BJ (cell line): ENCODE results near the gene TXNDC2. TPM values are rescaled to one million over a fixed set of nuclear protein-coding genes. Genes with fewer than 3 reads are reported as not detected.

Experiments
- CTCF ChIA-PET: fragments of 350-600 bp; formaldehyde crosslinking; extraction: SDS; loops from one replicate; lab custom pipeline; 2021; ENCODE audit warnings: antibody characterized with exemption, inconsistent platforms; lab: Yijun Ruan, JAX
- POLR2A ChIA-PET: fragments of 300-600 bp; sonication (Branson Sonifier 250); formaldehyde crosslinking; extraction: SDS; loops from one replicate; lab custom pipeline; 2021; ENCODE audit warnings: antibody characterized with exemption; lab: Charles Lee
- DNase-seq: peaks from one replicate; pipeline ENCODE4 v3.0.0-alpha.2; 2011; ENCODE audit warnings: low read depth
- H3K27me3 ChIP-seq: 2 replicates; pipeline ENCODE4 v1.6.0; 2011; ENCODE audit warnings: low read length; ENCODE audit not compliant: control insufficient read depth, insufficient read depth
- H3K36me3 ChIP-seq: 2 replicates; pipeline ENCODE4 v1.5.1; 2011; ENCODE audit warnings: low read length; ENCODE audit not compliant: control insufficient read depth, insufficient read depth
- H3K4me3 ChIP-seq: 2 replicates; pipeline ENCODE4 v1.5.1; 2011; ENCODE audit warnings: low read depth, mild to moderate bottlenecking, control low read depth, low read length
- polyA plus RNA-seq: library from polyadenylated mRNA; depleted of rRNA; stranded (reverse); fragments of >200 nt; gene quantifications from 2 replicates; pipeline ENCODE4 v1.2.3, GENCODE V29; 2011
- TF ChIP-seq, protein P1 (sequence below): IDR thresholded peaks from 2 replicates; pipeline ENCODE4 v1.5.1; 2011; ENCODE audit warnings: low read depth, mild to moderate bottlenecking, control low read depth, inconsistent platforms, low read length, moderate library complexity; ENCODE audit not compliant: insufficient read depth

The TXNDC2 gene
- polyA plus RNA-seq, 1 experiment = 0.20 TPM

GRCh38 chr18:9863282-9863681 lies 22.5 kb upstream of the TXNDC2 start:
- Histone ChIP-seq H3K36me3 (peaks cover 5% of the 10 kb centered on the region), H3K27me3 (no peaks in the 10 kb centered on the region), H3K4me3 (no peak overlapping the region)
- no peak for DNase-seq
- TF ChIP-seq, protein P1, sequence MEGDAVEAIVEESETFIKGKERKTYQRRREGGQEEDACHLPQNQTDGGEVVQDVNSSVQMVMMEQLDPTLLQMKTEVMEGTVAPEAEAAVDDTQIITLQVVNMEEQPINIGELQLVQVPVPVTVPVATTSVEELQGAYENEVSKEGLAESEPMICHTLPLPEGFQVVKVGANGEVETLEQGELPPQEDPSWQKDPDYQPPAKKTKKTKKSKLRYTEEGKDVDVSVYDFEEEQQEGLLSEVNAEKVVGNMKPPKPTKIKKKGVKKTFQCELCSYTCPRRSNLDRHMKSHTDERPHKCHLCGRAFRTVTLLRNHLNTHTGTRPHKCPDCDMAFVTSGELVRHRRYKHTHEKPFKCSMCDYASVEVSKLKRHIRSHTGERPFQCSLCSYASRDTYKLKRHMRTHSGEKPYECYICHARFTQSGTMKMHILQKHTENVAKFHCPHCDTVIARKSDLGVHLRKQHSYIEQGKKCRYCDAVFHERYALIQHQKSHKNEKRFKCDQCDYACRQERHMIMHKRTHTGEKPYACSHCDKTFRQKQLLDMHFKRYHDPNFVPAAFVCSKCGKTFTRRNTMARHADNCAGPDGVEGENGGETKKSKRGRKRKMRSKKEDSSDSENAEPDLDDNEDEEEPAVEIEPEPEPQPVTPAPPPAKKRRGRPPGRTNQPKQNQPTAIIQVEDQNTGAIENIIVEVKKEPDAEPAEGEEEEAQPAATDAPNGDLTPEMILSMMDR = no peak
- ChIA-PET CTCF (no interaction called here), POLR2A (no interaction called here)

DNA sequence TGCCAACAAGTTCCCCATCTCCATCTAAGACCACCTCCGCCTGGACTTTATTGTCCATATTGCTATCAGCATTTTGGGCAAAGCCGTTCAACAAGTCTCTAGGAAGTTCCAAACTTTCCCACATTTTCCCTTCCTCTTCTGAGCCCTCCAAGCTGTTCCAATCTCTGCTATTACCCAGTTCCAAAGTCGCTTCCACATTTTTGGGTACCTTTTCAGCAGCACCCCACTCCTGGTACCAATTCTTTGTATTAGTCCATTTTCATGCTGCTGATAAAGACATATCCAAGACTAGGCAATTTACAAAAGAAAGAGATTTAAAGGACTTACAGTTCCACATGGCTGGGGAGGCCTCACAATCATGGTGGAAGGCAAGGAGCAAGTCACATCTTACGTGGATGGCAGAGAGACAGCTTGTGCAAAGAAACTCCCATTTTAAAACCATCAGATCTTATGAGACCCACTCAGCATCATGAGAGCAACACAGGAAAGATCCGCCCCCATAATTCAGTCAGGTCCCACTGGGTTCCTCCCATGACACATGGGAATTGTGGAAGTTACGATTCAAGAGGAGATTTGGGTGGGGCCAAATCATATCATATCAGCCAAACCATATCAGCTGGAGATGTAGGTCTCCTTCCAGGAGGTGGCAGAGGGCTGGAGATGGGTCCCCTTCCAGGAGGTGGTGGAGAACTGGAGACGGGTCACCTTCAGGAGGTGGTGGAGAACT lies 19.8 kb upstream of the TXNDC2 start:
- ChIA-PET CTCF (no interaction called here), POLR2A (no interaction called here)
- H3K4me3 ChIP-seq = no peak overlapping the region
- H3K36me3 ChIP-seq = peaks cover 3% of the 10 kb centered on the region; the same call in 1 of the 2 replicates
- DNase-seq = no peak
- H3K27me3 ChIP-seq = no peaks in the 10 kb centered on the region
- TF ChIP-seq, protein P1 = no peak

GRCh38 chr18:9866627-9867026 lies 19.1 kb upstream of the TXNDC2 start:
- POLR2A ChIA-PET = no interaction called here

GRCh38 chr18:9867071-9867594 lies 18.6 kb upstream of the TXNDC2 start:
- ChIA-PET POLR2A (no interaction called here), CTCF (no interaction called here)
- H3K4me3 ChIP-seq = no peak overlapping the region
- peaks cover 2% of the 10 kb centered on the region; the same call in 1 of the 2 replicates for H3K36me3 ChIP-seq
- TF ChIP-seq, protein P1 = no peak
- no peaks in the 10 kb centered on the region for H3K27me3 ChIP-seq
- DNase-seq = no peak

More at GRCh38 chr18:9866627-9867026, 19.1 kb upstream of the TXNDC2 start:
- Histone ChIP-seq H3K27me3 (no peaks in the 10 kb centered on the region), H3K4me3 (no peak overlapping the region), H3K36me3 (peaks cover 2% of the 10 kb centered on the region; the same call in 1 of the 2 replicates)
- no peak for DNase-seq
- TF ChIP-seq, protein P1 = no peak
- CTCF ChIA-PET = no interaction called here

DNA sequence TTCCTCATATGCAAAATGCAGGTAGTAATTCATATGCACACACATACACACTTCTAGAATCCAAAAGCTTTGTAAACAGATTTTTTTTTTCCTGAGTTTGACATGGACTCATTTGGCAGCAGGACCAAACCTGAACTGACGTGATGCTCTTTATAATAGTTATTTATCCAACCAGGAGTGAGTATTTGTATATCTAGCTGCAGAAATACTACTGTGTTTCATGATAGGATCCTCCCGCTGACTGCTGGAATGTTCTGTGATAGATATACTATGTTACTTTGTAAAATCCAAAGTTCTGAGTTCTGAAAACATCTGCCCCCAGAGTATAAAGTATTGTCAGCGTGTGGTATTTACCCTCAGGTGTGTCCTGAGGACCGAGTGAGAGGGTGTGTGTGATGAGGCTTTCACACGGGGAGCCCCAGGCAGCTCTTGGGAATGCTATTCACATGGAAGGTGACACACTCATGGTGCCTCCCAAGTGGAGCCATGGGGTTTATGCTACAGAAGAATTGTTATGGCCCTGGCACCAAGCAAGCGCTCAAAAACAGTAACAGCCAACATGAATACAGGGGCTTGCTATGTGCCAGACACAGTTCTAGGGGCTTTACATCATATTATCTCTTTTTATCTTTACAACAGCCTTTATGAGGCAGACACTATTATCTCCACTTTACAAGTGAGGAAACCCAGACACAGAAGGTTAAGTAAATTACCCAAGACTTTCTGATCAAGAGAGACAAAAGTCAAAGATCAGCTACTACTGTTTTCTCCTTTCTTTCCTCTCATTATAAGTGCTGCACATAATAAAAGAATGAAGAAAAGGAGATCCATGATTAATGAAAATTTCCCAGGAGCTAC lies 16.7 kb upstream of the TXNDC2 start:
- DNase-seq = no peak
- Histone ChIP-seq H3K36me3 (no peaks in the 10 kb centered on the region), H3K27me3 (no peaks in the 10 kb centered on the region), H3K4me3 (no peak overlapping the region)
- ChIA-PET POLR2A (interaction anchor here (0.7 kb wide), 1 partner anchor 39 kb away, joined by 3 read pairs; no protein-coding TSS in a partner anchor), CTCF (interaction anchor here (0.6 to 2.2 kb wide), 6 partner anchors 16 to 1253 kb away, joined by 3 to 5 read pairs (median 3); partner anchors contain the start of gene TXNDC2)
- TF ChIP-seq, protein P1 = no peak
